Lower leg skin (tissue), 3 donors: ENCODE results near the gene HGS.

Source experiments
- POLR2A ChIP-seq, 2 donors: fragments of 450-650 bp; IDR thresholded peaks; one replicate each; pipeline ENCODE4 v1.6.1; 2016 to 2017; ENCODE audit warnings: antibody characterized with exemption in 2 of 2, mild to moderate bottlenecking in 1 of 2, moderate library complexity in 1 of 2
- TF ChIP-seq, protein P1 (sequence below), 3 donors: fragments of 450-650 bp; IDR thresholded peaks; one replicate each; pipeline ENCODE4 v1.5.1; 2016; ENCODE audit warnings: antibody characterized with exemption in 3 of 3, mild to moderate bottlenecking in 3 of 3, moderate library complexity in 2 of 3

GRCh38 chr17:81635431-81635830 lies 48.4 kb upstream of the HGS start:
- TF ChIP-seq, protein P1, sequence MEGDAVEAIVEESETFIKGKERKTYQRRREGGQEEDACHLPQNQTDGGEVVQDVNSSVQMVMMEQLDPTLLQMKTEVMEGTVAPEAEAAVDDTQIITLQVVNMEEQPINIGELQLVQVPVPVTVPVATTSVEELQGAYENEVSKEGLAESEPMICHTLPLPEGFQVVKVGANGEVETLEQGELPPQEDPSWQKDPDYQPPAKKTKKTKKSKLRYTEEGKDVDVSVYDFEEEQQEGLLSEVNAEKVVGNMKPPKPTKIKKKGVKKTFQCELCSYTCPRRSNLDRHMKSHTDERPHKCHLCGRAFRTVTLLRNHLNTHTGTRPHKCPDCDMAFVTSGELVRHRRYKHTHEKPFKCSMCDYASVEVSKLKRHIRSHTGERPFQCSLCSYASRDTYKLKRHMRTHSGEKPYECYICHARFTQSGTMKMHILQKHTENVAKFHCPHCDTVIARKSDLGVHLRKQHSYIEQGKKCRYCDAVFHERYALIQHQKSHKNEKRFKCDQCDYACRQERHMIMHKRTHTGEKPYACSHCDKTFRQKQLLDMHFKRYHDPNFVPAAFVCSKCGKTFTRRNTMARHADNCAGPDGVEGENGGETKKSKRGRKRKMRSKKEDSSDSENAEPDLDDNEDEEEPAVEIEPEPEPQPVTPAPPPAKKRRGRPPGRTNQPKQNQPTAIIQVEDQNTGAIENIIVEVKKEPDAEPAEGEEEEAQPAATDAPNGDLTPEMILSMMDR (IDR thresholded peaks at IDR 0.05) = no peak
- no peak for TF ChIP-seq POLR2A (IDR thresholded peaks at IDR 0.05)
